Mucosa of stomach (tissue), 1 donor: ENCODE measurements around the gene CERK.
A peak's percentile ranks its signal among the peaks of the same experiment; 100 is the strongest.

Experiments used
- H3K27me3 ChIP-seq: one replicate; pipeline ENCODE4 v1.7.0; 2013; ENCODE audit warnings: mild to moderate bottlenecking, low read length; ENCODE audit not compliant: control insufficient read depth, insufficient read depth
- H3K36me3 ChIP-seq: one replicate; pipeline ENCODE4 v1.7.0; 2013; ENCODE audit warnings: low read length; ENCODE audit not compliant: control insufficient read depth, insufficient read depth
- H3K4me1 ChIP-seq: one replicate; pipeline ENCODE4 v1.7.0; 2013; ENCODE audit warnings: mild to moderate bottlenecking, low read length; ENCODE audit not compliant: control insufficient read depth, insufficient read depth
- H3K4me3 ChIP-seq: one replicate; pipeline ENCODE4 v1.7.0; 2013; ENCODE audit warnings: low read length
- H3K9ac ChIP-seq: one replicate; pipeline ENCODE4 v1.7.0; 2013; ENCODE audit warnings: mild to moderate bottlenecking, low read length, moderate library complexity
- H3K9me3 ChIP-seq: one replicate; pipeline ENCODE4 v1.7.0; 2013; ENCODE audit warnings: mild to moderate bottlenecking, low read length, moderate library complexity; ENCODE audit not compliant: control insufficient read depth
- donor health status: Pancreatic carcinoma.

CERK gene

GRCh38 chr22:46752988-46753310, 14.9 kb upstream of the CERK start:
- Histone ChIP-seq H3K9ac (no peak overlapping the region), H3K4me1 (peaks cover 63% of the 10 kb centered on the region)

GRCh38 chr22:46752286-46752987, 14.4 kb upstream of the CERK start:
- H3K9ac ChIP-seq = no peak overlapping the region
- no peaks in the 10 kb centered on the region for H3K27me3 ChIP-seq
- H3K4me1 ChIP-seq = peaks cover 63% of the 10 kb centered on the region

More at GRCh38 chr22:46752988-46753310, 14.9 kb upstream of the CERK start:
- Histone ChIP-seq H3K27me3 (no peaks in the 10 kb centered on the region), H3K4me3 (no peak overlapping the region), H3K9me3 (no peaks in the 10 kb centered on the region), H3K36me3 (no peaks in the 10 kb centered on the region)

DNA sequence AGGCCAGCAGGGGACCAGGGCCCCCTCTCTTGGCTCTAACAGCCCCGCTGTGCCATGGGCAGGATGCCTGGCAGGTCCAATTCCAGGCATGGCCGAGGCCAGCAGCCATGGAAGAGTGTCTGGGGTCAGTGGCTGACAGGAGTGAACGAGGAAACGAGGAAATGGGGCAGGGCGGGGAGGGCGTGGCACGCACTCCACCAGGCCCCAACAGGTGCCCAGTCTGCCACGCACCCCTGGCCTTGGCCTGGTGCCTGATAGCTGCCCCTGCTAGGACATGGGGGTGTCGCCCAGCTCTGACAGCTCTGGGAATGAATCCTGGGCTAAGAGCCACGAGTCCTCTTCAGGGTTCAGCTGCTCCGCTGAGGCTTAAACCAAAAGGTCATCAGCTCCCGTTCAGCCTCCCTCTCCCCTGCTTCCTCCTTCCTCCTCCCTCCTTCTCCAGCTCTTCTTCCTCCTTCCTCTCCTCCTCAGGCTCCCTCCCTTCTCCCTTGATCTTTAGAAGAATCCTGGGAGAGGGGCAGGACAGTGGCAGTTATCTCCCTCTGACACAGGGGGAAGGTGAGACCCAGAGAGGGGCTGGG, 12.9 kb upstream of the CERK start:
- Histone ChIP-seq H3K9ac (peak overlapping the region; percentile 23), H3K9me3 (no peaks in the 10 kb centered on the region), H3K4me3 (no peak overlapping the region), H3K4me1 (peaks cover 63% of the 10 kb centered on the region), H3K36me3 (no peaks in the 10 kb centered on the region), H3K27me3 (no peaks in the 10 kb centered on the region)

More at GRCh38 chr22:46752286-46752987, 14.4 kb upstream of the CERK start:
- Histone ChIP-seq H3K9me3 (no peaks in the 10 kb centered on the region), H3K4me3 (no peak overlapping the region), H3K36me3 (no peaks in the 10 kb centered on the region)

DNA sequence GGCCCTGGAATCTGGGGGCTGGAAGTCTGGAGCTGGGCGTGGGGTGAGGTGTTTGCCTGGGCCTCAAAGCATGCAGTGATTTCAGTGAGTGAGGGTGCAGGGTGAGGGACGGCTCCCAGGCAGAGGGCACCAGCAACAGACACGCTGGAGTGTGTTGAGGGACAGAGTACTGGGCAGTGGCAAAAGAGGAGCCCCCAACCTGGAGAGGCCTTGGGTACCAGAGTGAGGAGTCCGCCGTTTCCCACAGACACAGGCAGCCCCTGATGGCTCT, 12.4 kb upstream of the CERK start:
- Histone ChIP-seq H3K9me3 (no peaks in the 10 kb centered on the region), H3K4me1 (peaks cover 63% of the 10 kb centered on the region), H3K9ac (no peak overlapping the region), H3K36me3 (no peaks in the 10 kb centered on the region), H3K27me3 (no peaks in the 10 kb centered on the region), H3K4me3 (no peak overlapping the region)

DNA sequence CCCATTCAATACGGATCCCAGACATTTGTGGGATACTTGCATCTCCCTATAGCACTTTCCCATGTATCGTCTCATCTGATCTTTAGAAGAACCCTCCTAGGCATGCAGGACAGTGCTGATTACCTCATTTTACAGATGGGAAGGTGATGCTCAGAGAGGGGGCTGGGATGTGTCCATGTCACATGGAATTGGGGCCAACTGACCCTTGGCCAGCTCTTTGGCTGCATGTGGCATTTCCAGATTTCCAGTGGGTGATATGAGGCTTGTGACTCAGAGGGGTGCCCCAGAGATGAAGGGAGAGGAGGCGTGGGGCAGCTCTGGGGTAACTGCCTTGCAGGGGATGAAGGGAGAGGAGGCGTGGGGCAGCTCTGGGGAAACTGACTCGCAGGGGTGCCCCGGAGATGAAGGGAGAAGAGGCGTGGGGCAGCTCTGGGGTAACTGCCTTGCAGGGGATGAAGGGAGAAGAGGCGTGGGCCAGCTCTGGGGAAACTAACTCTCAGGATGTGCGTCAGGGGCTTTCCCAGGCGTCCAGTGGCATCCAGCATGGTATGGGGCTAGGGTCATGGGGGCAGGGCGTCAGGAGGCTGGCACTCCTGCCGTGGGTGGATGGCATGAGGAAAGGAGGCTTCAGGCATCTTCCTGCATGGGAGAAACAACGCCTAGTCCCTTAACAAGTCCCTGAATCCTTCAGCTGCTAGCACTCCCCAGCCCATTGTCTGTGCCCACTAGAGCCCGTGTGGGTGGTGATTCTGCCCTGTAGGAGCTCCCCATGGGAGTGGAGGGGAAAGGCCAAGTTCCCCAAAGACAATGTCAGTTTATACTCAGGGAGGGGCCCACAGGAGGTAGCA, 11.9 kb upstream of the CERK start:
- no peak overlapping the region for H3K4me3 ChIP-seq
- H3K9me3 ChIP-seq = no peaks in the 10 kb centered on the region
- peaks cover 61% of the 10 kb centered on the region for H3K4me1 ChIP-seq
- no peaks in the 10 kb centered on the region for H3K36me3 ChIP-seq
- no peaks in the 10 kb centered on the region for H3K27me3 ChIP-seq
- no peak overlapping the region for H3K9ac ChIP-seq

- Histone ChIP-seq H3K4me3 (no peak overlapping the region), H3K9ac (no peak overlapping the region), H3K4me1 (peaks cover 62% of the 10 kb centered on the region), H3K36me3 (no peaks in the 10 kb centered on the region), H3K27me3 (no peaks in the 10 kb centered on the region), H3K9me3 (no peaks in the 10 kb centered on the region)
These were observed 11.0 kb upstream of the CERK start for GRCh38 chr22:46748908-46749675.

GRCh38 chr22:46748206-46748907, 10.3 kb upstream of the CERK start:
- Histone ChIP-seq H3K4me1 (peaks cover 55% of the 10 kb centered on the region), H3K9me3 (no peaks in the 10 kb centered on the region), H3K4me3 (no peak overlapping the region), H3K9ac (no peak overlapping the region), H3K36me3 (no peaks in the 10 kb centered on the region), H3K27me3 (no peaks in the 10 kb centered on the region)

DNA sequence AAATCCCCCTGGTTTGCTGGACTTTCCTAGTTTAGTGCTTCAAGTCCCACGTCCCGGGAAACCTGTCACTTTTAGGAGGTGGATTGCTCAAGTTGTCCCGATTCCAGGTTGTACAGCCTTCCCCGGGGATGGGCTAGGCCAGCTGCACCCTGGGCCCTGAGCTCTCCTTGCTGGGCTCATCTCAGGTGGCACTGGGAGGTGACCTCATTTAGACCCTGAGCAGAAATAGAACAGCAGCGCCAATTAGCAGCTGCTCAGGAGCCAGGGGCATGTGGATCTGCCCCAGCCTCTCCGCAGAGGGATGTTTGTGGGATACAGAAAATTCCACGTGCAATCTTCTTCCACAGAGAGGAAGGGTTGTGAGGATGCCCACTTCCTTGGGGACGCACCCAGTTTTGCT, 9.6 kb upstream of the CERK start:
- H3K9me3 ChIP-seq = no peaks in the 10 kb centered on the region
- H3K4me3 ChIP-seq = no peak overlapping the region
- H3K36me3 ChIP-seq = no peaks in the 10 kb centered on the region
- no peak overlapping the region for H3K9ac ChIP-seq
- peaks cover 55% of the 10 kb centered on the region for H3K4me1 ChIP-seq
- no peaks in the 10 kb centered on the region for H3K27me3 ChIP-seq

DNA sequence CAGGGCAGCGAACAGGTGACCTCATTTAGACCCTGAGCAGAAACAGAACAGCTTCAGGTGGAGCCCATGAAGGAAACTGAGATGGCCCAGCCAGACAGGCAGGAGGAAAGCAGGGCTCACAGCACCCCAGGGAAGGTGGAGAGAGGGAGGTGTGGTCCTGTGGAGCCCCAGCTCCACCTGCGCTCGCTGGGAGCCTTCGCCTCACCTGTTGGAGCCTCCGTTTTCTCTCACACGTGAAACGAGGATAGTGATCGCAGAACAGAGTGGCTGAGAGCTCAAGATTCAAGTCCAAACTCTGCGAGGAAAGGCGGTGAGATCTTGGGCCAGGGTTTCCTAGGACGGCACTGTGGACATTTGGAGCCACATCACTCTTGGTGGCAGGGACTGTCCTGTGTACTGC, 8.6 kb upstream of the CERK start:
- H3K27me3 ChIP-seq = no peaks in the 10 kb centered on the region

GRCh38 chr22:46746192-46746591, 8.1 kb upstream of the CERK start:
- Histone ChIP-seq H3K27me3 (no peaks in the 10 kb centered on the region), H3K9ac (no peak overlapping the region), H3K4me3 (no peak overlapping the region), H3K4me1 (peaks cover 55% of the 10 kb centered on the region), H3K9me3 (no peaks in the 10 kb centered on the region), H3K36me3 (no peaks in the 10 kb centered on the region)

More for the DNA sequence above, 8.6 kb upstream of the CERK start:
- peaks cover 55% of the 10 kb centered on the region for H3K4me1 ChIP-seq
- no peaks in the 10 kb centered on the region for H3K9me3 ChIP-seq
- no peak overlapping the region for H3K4me3 ChIP-seq
- H3K9ac ChIP-seq = no peak overlapping the region
- no peaks in the 10 kb centered on the region for H3K36me3 ChIP-seq

DNA sequence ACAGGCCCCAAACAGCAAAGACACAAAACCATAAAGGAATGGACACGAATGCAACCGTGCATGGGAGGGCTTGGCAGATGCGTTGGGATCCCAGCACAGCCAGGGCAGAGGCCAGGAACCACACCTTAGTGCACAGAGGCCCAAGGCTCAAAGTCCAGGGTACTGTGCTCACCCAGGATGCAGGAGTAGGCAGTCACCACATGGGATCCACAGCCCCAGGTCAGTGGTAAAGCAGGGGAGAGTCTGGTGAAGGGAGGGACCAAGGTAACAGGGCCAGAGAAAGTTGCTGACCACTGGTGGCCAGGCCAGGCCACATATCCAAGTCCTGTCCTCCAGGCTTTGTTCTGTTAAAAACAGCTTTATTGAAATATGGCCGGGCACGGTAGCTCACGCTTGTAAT, 6.5 kb upstream of the CERK start:
- no peaks in the 10 kb centered on the region for H3K36me3 ChIP-seq
- peaks cover 55% of the 10 kb centered on the region for H3K4me1 ChIP-seq
- no peaks in the 10 kb centered on the region for H3K27me3 ChIP-seq
- H3K4me3 ChIP-seq = no peak overlapping the region
- no peak overlapping the region for H3K9ac ChIP-seq
- H3K9me3 ChIP-seq = no peaks in the 10 kb centered on the region
